Measurements from ENCODE around the gene UFM1.

Gene UFM1

GRCh38 chr13:38394777-38395496, 45.3 kb downstream of the UFM1 start:
- DNase-seq (ENCODE audit: low read depth): no peak
- TF ChIP-seq CTCF (IDR thresholded peaks at IDR 0.05; ENCODE audit: low read depth, low read length): no peak
- TF ChIP-seq MYC (IDR thresholded peaks at IDR 0.05; ENCODE audit: low read depth, low read length): no peak
- TF ChIP-seq, protein P1, sequence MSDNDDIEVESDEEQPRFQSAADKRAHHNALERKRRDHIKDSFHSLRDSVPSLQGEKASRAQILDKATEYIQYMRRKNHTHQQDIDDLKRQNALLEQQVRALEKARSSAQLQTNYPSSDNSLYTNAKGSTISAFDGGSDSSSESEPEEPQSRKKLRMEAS (IDR thresholded peaks at IDR 0.05; ENCODE audit: low read depth, low read length): no peak
- TF ChIP-seq POLR2A (IDR thresholded peaks at IDR 0.05; ENCODE audit: extremely low read depth, insufficient read length): no peak
- H3K4me3 ChIP-seq (ENCODE audit: low read depth, low read length): no peak overlapping the region

DNA sequence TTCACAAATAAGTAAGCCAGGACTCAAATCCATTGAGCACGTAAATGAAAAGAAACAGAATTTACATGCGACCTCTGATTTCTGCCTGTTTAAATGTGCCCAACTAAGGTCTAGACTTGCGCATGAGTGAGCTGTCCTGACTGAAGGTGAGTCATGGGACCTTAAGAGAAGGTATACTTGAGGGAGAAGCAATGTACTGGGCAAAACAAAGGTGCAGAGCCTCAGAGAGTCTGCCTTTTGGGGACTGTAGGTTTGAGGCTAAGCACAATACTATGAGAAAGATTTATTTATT, 45.8 kb downstream of the UFM1 start:
- H3K4me3 ChIP-seq (ENCODE audit: low read depth, low read length): no peak overlapping the region
- no peak for TF ChIP-seq CTCF (IDR thresholded peaks at IDR 0.05; ENCODE audit: low read depth, low read length)
- TF ChIP-seq, protein P1 (IDR thresholded peaks at IDR 0.05; ENCODE audit: low read depth, low read length): no peak
- no peak for TF ChIP-seq MYC (IDR thresholded peaks at IDR 0.05; ENCODE audit: low read depth, low read length)
- TF ChIP-seq POLR2A (IDR thresholded peaks at IDR 0.05; ENCODE audit: extremely low read depth, insufficient read length): no peak
- DNase-seq (ENCODE audit: low read depth): no peak

DNA sequence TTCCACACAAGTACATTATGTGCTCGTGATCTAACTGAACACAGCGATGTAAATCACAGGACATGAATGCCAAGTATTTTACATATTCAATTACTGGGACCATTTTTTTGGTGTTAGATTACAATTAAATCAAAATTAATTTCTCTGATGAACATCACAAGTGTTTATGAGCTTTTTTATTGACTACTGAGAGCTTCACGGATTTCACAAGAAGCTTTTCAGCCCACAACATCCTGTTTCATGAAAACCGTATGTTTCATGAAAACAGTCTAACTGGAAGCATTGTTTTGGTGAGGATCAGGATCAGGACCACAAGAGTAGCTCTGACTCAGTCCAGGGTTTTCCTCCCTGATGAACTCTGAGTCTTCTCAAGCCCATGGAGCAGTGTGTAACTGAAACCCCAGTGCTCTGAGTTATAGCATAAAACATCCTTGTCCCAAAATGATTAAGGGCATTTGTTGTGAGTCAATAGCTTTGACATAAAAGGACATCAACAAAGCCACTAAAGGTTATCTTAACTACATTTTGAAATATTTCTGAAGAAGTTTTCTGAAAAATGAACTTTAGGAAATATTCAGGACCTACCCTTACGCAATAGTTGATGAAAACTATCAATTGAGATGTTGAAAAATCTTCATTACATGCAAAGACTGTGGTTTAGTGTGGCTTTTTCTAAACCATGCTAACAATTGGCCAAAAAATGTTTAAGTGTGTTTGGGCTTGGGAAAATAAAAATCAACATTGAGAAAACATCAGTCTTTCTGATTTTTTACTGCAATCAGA, 49.3 kb downstream of the UFM1 start:
- peak; percentile 78 for DNase-seq (ENCODE audit: low read depth)
- TF ChIP-seq POLR2A (IDR thresholded peaks at IDR 0.05; ENCODE audit: extremely low read depth, insufficient read length): no peak
- TF ChIP-seq MYC (IDR thresholded peaks at IDR 0.05; ENCODE audit: low read depth, low read length): no peak
- no peak for TF ChIP-seq CTCF (IDR thresholded peaks at IDR 0.05; ENCODE audit: low read depth, low read length)
- H3K4me3 ChIP-seq (ENCODE audit: low read depth, low read length): no peak overlapping the region

GRCh38 chr13:38399535-38399934, 49.9 kb downstream of the UFM1 start:
- TF ChIP-seq MYC (IDR thresholded peaks at IDR 0.05; ENCODE audit: low read depth, low read length) (no peak), POLR2A (IDR thresholded peaks at IDR 0.05; ENCODE audit: extremely low read depth, insufficient read length) (no peak), CTCF (IDR thresholded peaks at IDR 0.05; ENCODE audit: low read depth, low read length) (no peak)
- TF ChIP-seq, protein P1 (IDR thresholded peaks at IDR 0.05; ENCODE audit: low read depth, low read length): no peak

GRCh38 chr13:38401276-38401675, 51.6 kb downstream of the UFM1 start:
- no peak for DNase-seq (ENCODE audit: low read depth)

More at GRCh38 chr13:38399535-38399934, 49.9 kb downstream of the UFM1 start:
- no peak overlapping the region for H3K4me3 ChIP-seq (ENCODE audit: low read depth, low read length)
- no peak for DNase-seq (ENCODE audit: low read depth)

More at GRCh38 chr13:38401276-38401675, 51.6 kb downstream of the UFM1 start:
- no peak for TF ChIP-seq MYC (IDR thresholded peaks at IDR 0.05; ENCODE audit: low read depth, low read length)
- TF ChIP-seq, protein P1 (IDR thresholded peaks at IDR 0.05; ENCODE audit: low read depth, low read length): no peak
- no peak for TF ChIP-seq CTCF (IDR thresholded peaks at IDR 0.05; ENCODE audit: low read depth, low read length)
- no peak for TF ChIP-seq POLR2A (IDR thresholded peaks at IDR 0.05; ENCODE audit: extremely low read depth, insufficient read length)
- H3K4me3 ChIP-seq (ENCODE audit: low read depth, low read length): no peak overlapping the region

Measured in NB4 (cell line).